Measurements from ENCODE around the gene NECAB2.
A peak's percentile ranks its signal among the peaks of the same experiment; 100 is the strongest.

NECAB2 gene

DNA sequence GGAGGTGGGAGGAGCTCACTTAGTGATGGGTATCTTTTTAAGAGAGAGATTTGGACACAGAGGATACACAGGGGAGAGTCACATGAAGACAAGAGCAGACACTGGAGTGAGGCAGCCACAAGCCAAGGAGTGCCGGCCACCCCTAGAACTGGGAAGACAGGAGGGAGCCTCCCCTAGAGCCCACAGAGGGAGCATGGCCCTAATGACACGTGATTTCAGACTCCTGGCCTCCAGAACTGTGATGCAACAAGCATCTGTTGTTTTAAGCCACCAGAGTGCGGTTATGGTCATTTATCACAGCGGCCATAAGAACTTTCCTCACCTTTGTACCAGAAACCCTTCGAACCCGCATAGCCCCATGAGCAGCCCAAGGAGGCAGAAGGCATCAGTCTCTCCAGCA is 41.2 kb downstream of the NECAB2 start:
- DNase-seq (ENCODE audit: extremely low spot score, insufficient read length, low read depth) (no peak), FAIRE-seq (no peak)

DNA sequence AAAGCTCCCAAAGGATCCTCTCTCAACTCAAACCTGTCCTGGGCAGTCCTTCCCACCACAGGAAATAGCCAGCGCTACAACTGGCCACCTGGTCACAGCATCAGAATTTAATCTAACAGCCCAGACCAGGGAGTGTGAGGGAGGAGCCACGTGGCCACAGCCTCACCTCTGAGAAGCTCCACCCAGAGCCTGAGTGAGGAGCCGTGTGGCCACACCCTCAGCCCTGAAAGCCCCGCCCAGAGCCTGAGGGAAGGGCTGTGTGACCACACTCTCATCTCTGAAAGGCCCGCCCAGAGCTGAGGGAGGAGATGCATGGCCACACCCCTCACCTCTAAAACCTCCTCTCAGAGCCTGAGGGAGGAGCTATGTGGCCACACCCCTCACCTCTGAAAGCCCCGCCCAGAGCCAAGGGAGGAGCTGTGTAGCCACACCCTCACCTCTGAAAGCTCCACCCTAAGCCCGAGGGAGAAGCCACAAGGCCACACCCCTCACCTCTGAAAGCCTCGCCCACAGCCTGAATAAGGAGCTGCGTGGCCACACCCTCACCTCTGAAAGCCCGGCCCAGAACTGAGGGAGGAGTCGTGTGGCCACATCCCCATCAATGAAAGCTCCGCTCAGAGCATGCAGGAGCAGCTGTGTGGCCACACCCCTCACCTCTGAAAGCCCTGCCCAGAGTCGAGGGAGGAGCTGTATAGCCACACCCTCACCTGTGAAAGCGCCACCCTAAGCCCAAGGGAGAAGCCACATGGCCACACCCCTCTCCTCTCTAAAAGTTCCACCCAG is 45.9 kb downstream of the NECAB2 start:
- FAIRE-seq: peak; percentile 70
- DNase-seq (ENCODE audit: extremely low spot score, insufficient read length, low read depth): peak; percentile 33

DNA sequence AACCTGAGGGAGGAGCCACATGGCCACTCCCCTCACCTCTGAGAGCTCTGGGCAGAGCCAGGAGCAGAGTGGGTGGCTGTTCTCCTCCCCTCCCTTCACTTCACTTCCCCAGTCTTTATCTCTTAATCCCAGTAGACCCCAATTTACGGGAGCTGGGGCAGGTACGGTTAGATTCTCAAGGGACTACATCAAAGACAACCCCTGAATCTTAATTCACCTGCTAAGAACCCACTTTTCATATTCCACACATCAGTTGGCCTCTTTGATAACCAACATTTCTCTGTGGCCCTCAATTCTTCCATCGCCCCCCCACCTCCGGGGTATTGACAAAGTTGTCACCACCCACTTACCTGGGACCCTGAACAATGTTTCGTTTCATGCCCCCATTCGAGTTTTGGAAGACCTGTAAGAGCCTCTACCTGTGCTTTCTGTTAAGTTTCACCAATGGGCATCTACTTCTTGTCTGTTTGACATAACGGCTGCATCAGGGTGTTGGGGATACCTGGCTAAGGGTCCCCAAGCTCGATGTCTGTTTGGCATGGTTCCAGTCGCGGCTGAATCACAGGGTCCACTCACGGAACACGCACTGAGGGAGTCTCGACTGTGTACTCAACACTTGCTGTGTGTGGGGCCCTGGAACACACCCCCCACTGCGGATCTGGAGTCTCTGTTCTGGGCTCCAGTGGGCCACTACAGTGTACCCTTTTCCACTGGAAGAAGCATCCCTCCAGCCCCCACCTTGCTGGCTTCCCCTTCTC is 46.7 kb downstream of the NECAB2 start:
- no peak for FAIRE-seq
- no peak for DNase-seq (ENCODE audit: extremely low spot score, insufficient read length, low read depth)

DNA sequence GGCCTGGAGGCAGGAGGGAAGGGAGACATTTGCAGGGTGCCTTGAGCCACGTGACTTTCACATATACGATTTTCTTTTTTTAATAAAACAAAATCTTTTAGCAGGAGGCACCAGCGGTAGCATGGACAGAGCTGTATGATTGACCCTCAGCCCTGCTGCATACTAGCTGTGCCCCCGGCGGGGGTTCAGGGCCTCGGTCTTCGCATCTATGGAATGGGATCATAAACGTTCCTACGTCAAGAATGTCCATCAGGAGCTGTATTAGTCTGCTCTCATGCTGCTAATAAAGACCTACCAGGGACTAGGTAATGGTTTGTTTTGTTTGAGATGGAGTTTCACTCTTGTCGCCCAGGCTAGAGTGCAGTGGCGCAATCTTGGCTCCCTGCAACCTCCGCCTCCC is 47.4 kb downstream of the NECAB2 start:
- FAIRE-seq (no peak), DNase-seq (ENCODE audit: extremely low spot score, insufficient read length, low read depth) (no peak)

DNA sequence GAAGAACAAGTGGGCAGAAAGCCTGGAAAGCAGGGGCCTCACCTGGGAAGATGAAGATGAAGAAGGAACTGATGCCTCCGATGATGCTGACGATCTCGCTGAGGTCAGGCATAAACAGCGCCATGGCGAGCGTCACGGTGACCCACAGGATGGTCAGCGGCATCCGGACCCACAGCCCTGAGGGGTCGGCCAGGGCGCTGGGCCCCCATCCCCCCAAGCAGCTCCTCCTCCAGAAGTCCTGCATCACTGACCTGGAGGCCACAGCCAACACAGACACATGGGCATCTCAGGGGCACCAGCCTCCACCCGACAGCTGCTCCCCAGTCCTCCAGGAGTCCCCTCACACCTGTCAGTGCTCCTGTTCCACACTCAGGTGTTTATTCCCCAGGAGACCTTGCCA is 48.4 kb downstream of the NECAB2 start:
- FAIRE-seq: no peak
- DNase-seq (ENCODE audit: extremely low spot score, insufficient read length, low read depth): no peak

DNA sequence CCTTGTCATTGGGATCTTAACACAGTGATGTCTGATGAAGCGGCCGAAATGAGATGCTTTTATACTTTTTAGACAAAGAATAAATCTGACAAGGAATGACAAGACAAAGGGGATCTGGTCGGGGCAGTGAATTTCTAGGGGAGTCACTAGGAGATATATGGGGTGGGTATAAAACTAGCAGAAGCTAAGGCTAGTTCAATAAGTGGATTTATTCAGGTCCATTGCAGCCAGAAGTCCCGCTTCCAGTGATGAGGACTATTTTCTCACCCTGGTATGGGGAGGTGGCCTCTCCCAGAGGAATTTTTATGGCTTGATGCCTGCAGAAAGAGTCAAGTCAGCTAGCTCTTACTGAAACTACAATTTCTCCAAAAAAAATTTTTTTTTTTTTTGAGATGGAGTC is 50.7 kb downstream of the NECAB2 start:
- FAIRE-seq (no peak), DNase-seq (ENCODE audit: extremely low spot score, insufficient read length, low read depth) (no peak)

DNA sequence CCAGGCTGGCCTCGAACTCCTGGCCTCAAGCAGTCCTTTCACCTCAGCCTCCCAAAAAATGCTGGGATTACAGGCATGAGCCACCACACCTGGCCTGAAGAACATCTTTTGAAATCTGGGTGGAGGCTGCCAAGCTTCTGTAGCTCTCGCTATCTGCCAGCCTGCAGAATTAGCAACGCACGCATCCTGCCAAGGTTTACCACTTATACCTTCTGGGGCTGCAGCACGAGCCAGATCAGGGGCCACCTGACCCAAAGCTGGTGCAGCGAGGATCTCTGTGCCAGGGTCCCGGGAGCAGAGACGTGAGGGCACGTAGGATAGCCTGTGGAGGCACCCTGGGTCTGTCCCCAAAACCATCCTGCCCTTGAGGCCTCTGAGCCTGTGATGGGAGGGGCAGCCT is 52.3 kb downstream of the NECAB2 start:
- DNase-seq (ENCODE audit: extremely low spot score, insufficient read length, low read depth) (no peak), FAIRE-seq (no peak)

DNA sequence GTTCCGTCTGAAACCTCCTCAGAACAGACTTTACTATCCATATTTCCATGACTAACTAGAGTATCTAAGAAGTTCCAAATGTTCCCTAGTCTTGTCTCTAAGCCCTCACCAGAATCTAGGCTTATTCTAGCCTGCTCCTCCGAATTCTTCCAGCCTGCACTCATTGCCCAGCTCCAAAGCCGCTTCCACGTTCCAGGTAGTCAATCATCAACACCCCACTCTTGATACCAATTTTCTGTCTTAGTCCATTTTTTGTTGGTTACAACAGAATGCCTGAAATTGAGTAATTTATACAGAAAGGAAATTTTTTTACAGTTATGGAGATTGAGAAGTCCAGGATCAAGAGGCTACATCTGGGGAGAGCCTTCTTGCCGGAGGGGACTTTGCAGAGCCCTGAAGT is 53.4 kb downstream of the NECAB2 start:
- DNase-seq (ENCODE audit: extremely low spot score, insufficient read length, low read depth) (no peak), FAIRE-seq (no peak)

DNA sequence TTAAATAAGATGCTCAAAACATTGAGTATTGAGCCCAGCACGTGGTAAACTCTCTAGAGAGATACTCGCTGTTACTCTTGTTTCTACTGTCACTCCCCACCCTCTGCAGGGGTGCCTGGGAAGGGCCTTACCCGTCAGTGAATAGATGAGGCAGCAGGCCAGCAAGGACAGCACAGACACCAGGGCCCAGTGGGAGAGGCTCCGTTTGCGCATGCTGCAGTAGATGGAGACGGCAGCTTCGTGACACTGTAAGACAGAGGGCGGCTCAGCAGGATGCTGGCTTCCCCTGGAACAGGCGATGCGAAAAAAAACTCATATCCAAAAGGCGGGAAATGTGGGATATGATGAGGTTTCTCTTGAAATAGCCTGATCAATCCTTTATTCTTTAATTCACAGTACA is 54.6 kb downstream of the NECAB2 start:
- DNase-seq (ENCODE audit: extremely low spot score, insufficient read length, low read depth) (no peak), FAIRE-seq (no peak)

DNA sequence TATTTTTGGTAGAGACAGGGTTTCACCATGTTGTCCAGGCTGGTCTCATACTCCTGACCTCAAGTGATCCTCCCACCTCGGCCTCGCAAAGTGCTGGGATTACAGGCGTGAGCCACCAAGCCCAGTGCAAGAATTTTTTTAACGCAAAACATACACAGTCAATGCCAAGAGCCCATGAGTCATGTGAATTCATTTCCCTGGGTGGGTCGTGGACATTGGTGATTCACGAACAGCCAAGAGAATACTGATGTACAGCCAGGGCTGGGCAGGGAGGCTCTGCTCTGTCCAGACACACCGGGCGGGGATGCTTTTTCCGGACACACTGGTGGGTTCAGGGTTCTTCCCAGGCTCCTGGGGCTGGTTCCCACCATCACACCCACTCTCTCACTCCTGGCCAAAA is 56.8 kb downstream of the NECAB2 start:
- FAIRE-seq (no peak), DNase-seq (ENCODE audit: extremely low spot score, insufficient read length, low read depth) (no peak)

DNA sequence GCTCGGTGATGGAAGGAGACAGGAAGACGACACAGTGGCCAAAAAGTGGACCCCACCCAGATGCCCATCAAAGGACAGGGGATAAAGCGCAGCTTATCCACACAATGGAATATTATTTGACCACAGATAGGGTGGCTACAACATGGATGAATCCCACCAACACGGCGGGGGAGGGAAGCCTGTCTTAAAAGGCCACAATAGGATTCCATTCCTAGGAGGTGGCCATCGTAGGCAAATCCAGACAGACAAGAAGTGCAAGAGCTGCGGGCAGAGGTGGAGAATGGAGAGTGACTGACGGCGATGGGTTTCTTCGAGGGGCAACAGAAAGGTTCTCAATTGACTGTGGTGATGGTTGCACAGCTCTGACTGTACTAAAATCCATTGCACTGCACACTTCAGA is 58.6 kb downstream of the NECAB2 start:
- DNase-seq (ENCODE audit: extremely low spot score, insufficient read length, low read depth): no peak
- no peak for FAIRE-seq

DNA sequence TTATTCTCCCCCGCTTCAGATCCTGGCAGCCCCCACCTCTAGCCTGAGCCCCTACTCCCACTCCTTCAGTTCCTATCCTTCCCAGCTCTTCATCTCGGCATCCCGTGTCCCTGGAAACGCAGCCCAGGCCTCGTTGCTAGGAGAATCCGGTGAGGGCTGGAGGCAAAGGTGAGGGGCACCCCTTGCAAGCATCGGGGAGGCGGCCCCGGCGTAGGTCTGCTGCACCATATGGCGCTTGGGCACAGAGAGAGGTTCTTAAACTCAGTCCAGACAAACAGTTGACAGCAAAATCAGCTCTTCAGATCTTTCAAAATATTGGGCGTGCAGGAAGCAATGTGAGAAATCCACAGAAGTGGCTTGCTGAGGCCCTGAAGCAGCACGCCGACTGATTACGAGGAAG is 59.6 kb downstream of the NECAB2 start:
- no peak for DNase-seq (ENCODE audit: extremely low spot score, insufficient read length, low read depth)
- FAIRE-seq: no peak

DNA sequence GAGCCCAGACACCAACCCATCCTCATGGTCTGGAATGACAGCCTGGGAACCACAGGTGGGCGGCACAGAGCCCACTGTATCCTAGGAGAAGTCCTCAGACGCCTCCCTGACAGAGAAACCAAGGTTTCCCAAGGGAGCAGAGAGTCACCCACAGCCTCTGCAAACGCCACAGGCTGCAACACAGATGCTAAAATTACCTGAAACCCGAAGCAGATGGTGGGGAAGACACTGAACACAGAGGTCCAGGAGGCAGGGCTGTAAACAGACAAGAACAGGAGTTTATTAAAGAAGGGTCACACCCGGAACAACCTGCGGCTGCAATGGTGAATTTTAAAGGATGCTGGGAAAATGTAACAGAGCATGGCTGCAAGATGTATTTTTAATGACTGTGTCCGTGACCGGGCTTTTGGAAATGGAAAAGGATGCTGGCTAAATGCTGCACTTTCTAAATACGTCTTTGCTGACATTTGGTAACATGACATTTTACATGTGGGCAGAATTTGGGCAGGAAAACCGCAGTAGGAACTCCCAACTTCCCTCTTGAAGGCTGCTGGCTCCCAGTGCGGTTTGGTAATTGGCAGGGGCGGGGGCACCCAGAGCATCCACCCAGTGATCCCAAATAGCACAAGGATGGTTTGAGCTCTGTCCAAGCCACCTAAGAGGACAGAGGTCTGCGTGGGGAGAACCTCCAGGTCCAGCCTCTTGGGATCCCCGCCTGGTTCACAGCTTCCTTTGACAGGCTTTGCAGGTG is 61.4 kb downstream of the NECAB2 start:
- no peak for DNase-seq (ENCODE audit: extremely low spot score, insufficient read length, low read depth)
- FAIRE-seq: no peak

DNA sequence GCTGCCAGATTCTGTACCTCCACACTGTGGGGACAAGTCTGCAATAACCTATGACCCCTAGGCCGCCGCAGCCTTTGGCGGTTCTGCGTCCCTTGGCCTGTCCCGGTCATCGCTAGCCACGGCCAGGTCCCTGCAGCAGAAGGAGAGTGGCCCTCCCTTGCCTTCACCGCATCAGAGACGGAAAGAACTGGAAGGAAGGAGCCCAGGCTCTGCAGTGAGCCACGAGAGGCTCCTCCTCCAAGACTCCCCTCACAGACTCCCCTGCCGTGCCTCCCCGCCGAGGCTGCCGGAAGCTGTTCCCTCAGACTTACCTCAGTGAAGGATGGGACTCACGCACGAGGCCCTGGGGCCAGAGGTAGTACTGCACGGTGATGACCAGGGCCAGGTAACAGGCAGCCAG is 63.5 kb downstream of the NECAB2 start:
- DNase-seq (ENCODE audit: extremely low spot score, insufficient read length, low read depth): no peak
- FAIRE-seq: no peak

DNA sequence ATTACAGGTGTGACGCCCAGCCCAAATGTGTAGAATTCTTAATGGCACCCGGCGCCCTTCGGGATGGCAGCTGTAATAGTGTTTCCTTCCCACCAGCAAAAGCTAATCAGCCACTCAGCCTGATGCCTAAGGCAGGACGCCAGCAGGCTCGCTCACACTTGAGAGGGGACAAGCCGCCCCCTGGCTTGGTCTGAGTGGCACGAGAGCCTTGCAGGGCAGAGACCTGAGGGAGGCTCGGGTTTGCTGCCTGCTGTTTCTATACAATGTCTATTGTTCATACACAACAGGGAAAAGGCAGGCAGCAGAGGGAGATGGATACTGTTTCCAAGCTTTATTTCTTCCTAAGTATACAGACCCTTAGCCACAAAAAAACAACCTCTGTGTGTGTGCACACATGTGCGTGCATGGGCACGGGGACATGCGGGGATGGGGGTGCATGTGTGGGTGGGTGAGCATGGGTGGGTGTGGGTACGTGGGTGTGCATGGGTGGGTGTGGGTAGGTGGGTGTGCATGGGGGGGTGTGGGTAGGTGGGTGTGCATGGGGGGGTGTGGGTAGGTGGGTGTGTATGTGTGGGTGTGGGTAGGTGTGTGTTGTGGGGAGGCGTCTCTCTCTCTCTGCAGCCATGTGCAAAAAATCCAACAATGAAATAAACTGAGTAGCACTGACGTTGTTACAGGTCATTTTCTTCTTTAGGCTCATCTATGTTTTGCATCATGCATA is 64.6 kb downstream of the NECAB2 start:
- no peak for FAIRE-seq
- DNase-seq (ENCODE audit: extremely low spot score, insufficient read length, low read depth): no peak

DNA sequence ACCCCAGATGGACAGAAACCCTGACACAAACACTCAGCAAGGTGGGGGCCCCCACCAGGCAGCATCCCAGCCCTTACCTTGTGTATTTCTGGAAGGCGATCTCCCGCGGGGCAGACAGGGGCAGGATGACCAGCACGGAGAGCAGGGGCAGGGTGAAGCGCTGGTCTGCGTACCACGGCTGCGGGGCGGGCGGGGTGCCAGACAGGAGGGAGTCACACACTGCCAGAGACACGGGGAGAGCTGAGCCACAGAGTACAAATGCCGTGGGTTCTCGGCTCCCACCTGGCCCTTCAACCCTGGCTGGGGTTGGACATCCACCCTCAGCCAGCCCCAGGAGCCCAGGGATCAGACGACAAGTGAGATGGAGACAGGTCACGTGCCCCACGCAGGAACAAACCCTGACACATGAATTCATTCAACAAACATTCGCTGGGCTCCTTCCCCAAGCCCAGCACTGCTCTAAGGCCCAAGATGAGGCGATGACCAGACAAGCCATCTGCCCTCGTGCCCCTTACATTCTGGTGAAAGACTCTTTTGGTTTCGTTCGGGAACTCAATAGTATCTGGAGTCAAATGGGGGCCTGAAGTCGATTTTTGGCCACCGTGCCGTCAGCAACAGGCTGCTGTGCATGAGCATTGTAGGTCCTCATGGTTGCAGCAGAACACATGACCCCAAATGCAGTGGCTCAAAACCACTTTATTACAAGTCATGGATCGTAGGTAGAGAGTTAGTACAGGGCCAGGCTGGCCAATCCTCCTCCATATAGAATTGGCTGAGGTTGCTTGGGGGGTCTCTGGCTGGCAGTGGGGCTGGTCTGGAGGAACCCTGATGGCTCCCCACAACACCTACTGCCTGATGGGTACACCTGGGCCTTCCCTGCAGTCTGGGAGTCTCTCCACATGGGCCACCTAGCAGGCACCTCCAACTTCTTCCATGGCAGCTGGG is 65.5 kb downstream of the NECAB2 start:
- FAIRE-seq: no peak
- DNase-seq (ENCODE audit: extremely low spot score, insufficient read length, low read depth): no peak

DNA sequence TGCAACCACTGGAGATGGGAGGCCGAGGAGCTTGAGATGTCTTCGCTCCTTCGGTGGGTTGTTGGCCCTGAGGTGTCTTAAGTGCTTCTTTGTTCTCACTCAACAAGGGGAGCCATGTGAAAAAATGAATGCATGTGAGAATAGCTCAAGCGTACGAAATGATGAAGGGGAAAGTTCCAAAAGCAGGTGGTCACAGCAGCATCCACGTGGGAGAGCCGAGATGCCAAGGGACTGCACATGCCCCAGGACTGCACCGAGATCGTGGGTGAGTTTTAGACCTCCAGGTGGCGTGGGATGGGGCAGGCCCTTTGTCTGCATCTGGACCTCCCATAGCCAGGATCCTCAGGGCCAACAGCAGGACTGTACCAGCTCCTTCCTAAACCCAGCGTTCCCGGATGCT is 66.5 kb downstream of the NECAB2 start:
- DNase-seq (ENCODE audit: extremely low spot score, insufficient read length, low read depth) (no peak), FAIRE-seq (no peak)

DNA sequence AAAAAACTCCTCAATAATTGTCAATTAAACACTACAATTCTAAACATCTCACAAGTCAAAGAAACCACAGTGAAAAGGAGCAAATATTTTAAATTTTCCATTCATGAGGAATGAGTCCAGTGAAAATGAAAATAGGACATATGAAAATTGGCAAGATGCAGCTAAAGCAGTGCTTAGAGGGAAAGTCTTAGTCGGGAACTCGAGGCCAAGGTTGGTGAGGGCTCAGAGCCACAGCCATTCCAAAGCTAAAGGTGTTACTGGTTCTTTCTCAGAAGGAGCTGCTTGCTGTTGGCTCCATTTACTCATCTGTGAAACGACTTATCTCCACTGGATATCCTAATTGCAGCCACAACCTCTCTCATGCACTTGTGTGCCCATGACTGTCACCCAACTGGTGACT is 68.1 kb downstream of the NECAB2 start:
- DNase-seq (ENCODE audit: extremely low spot score, insufficient read length, low read depth): no peak
- no peak for FAIRE-seq

DNA sequence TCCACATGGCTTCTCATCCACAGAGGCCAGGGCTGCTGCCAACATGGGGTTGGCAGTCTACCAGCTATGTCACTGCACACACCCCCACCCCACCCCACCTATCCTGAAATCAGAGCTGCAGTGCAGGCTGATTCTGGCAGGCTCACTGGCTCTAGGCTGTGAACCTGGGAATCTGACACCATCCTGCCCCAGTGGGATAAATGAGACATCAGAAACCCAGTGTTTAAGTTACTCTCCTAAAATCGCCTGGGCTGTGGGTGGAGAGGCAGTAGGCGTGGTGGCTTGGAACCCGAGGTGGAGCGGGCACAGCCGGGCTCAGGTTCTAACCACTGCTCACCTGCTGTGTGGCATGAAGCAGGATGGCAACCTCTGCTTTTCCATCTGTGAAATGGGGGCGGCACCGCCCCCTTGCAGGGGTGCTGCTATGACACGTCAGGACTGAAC is 69.0 kb downstream of the NECAB2 start:
- FAIRE-seq (no peak), DNase-seq (ENCODE audit: extremely low spot score, insufficient read length, low read depth) (no peak)
